ENCODE measurements around the gene USP9X. TPM values are rescaled to one million over a fixed set of nuclear protein-coding genes. Genes with fewer than 3 reads are reported as not detected.
"Not testable (repeated sequence)": the region's sequence is repeated elsewhere in the genome, so short reads cannot be mapped to it uniquely, and the experiment has no call there.

Gene USP9X
- total RNA-seq, 2 experiments from 2014 or later = 38.0 to 58.5 TPM

GRCh38 chrX:41209853-41210252 is 124.6 kb downstream of the USP9X start:
- TF ChIP-seq EZH2phosphoT487 (IDR thresholded peaks at IDR 0.05; ENCODE audit: borderline replicate concordance, low read depth, low read length) = no peak
- no peak for TF ChIP-seq CTCF (conservative IDR thresholded peaks at IDR 0.05; ENCODE audit: low read length)
- ChIA-PET CTCF (ENCODE audit: unreplicated experiment) (no interaction called here), POLR2A (no interaction called here)
- peaks cover 5% of the 10 kb centered on the region; the same call in 1 of the 2 replicates for H3K9me3 ChIP-seq (ENCODE audit: low read length)
- no peak overlapping the region for H3K27ac ChIP-seq (ENCODE audit: low read depth, low read length, poor library complexity, severe bottlenecking)
- intact Hi-C loops (cut with micrococcal nuclease; ENCODE audit: unreplicated experiment) = no loop called here
- DNase-seq (ENCODE audit: low spot score) = no peak
- H3K79me2 ChIP-seq (ENCODE audit: insufficient read depth, low read depth, low read length) = no peaks in the 10 kb centered on the region
- no peak overlapping the region for H3K4me2 ChIP-seq (ENCODE audit: low read length)
- H3K4me3 ChIP-seq (ENCODE audit: low read depth, low read length, poor library complexity, severe bottlenecking) = no peak overlapping the region
- no peaks in the 10 kb centered on the region for H3K4me1 ChIP-seq (ENCODE audit: insufficient read depth, low read length, poor library complexity, severe bottlenecking)
- H4K20me1 ChIP-seq (ENCODE audit: insufficient read depth, low read length) = no peaks in the 10 kb centered on the region
- H3K9me2 ChIP-seq (ENCODE audit: insufficient read depth, low read length) = no peaks in the 10 kb centered on the region
- no peak overlapping the region for H2AFZ ChIP-seq (ENCODE audit: low read length)
- no TSS peak for BruUV-seq (replicated peaks)
- H3K36me3 ChIP-seq (ENCODE audit: insufficient read depth, low read length) = peaks cover 84% of the 10 kb centered on the region

GRCh38 chrX:41224605-41225004 is 139.4 kb downstream of the USP9X start:
- POLR2A ChIA-PET = no interaction called here
- H3K9me2 ChIP-seq (ENCODE audit: insufficient read depth, low read length) = no peaks in the 10 kb centered on the region
- intact Hi-C loops (cut with micrococcal nuclease; ENCODE audit: unreplicated experiment) = no loop called here
- no peak for TF ChIP-seq CTCF (conservative IDR thresholded peaks at IDR 0.05; ENCODE audit: low read length)
- TF ChIP-seq EZH2phosphoT487 (IDR thresholded peaks at IDR 0.05; ENCODE audit: borderline replicate concordance, low read depth, low read length) = no peak
- no peaks in the 10 kb centered on the region for H4K20me1 ChIP-seq (ENCODE audit: insufficient read depth, low read length)
- H3K36me3 ChIP-seq (ENCODE audit: insufficient read depth, low read length) = peaks cover 80% of the 10 kb centered on the region
- DNase-seq (ENCODE audit: low spot score) = no peak
- no peak overlapping the region for H3K27ac ChIP-seq (ENCODE audit: low read depth, low read length, poor library complexity, severe bottlenecking)
- H3K9me3 ChIP-seq (ENCODE audit: low read length) = no peaks in the 10 kb centered on the region
- no peaks in the 10 kb centered on the region for H3K4me1 ChIP-seq (ENCODE audit: insufficient read depth, low read length, poor library complexity, severe bottlenecking)
- no peak overlapping the region for H3K4me3 ChIP-seq (ENCODE audit: low read depth, low read length, poor library complexity, severe bottlenecking)
- H3K79me2 ChIP-seq (ENCODE audit: insufficient read depth, low read depth, low read length) = no peaks in the 10 kb centered on the region
- no peak overlapping the region for H3K4me2 ChIP-seq (ENCODE audit: low read length)
- CTCF ChIA-PET (ENCODE audit: unreplicated experiment) = no interaction called here
- BruUV-seq (replicated peaks) = no TSS peak
- no peak overlapping the region for H2AFZ ChIP-seq (ENCODE audit: low read length)

- CTCF ChIA-PET (ENCODE audit: unreplicated experiment) = no interaction called here
Measured at GRCh38 chrX:41233988-41234387, 148.7 kb downstream of the USP9X start.

GRCh38 chrX:41234471-41234870 is 149.2 kb downstream of the USP9X start:
- DNase-seq (ENCODE audit: low spot score); H3K9me2 ChIP-seq (ENCODE audit: insufficient read depth, low read length); CTCF ChIA-PET (ENCODE audit: unreplicated experiment); intact Hi-C loops (cut with micrococcal nuclease; ENCODE audit: unreplicated experiment); H3K4me1 ChIP-seq (ENCODE audit: insufficient read depth, low read length, poor library complexity, severe bottlenecking); H3K4me3 ChIP-seq (ENCODE audit: low read depth, low read length, poor library complexity, severe bottlenecking); H3K9me3 ChIP-seq (ENCODE audit: low read length); H2AFZ ChIP-seq (ENCODE audit: low read length); H3K4me2 ChIP-seq (ENCODE audit: low read length); H3K79me2 ChIP-seq (ENCODE audit: insufficient read depth, low read depth, low read length); H4K20me1 ChIP-seq (ENCODE audit: insufficient read depth, low read length); BruUV-seq (replicated peaks); H3K27ac ChIP-seq (ENCODE audit: low read depth, low read length, poor library complexity, severe bottlenecking): not testable (repeated sequence)
- POLR2A ChIA-PET = interaction anchor here (0.6 kb wide), 1 partner anchor 139 kb away, joined by 7 read pairs; no protein-coding TSS in a partner anchor
- peaks cover 39% of the 10 kb centered on the region for H3K36me3 ChIP-seq (ENCODE audit: insufficient read depth, low read length)

More at GRCh38 chrX:41233988-41234387, 148.7 kb downstream of the USP9X start:
- H3K4me1 ChIP-seq (ENCODE audit: insufficient read depth, low read length, poor library complexity, severe bottlenecking) = peaks cover 10% of the 10 kb centered on the region
- POLR2A ChIA-PET = interaction anchor here (0.6 kb wide), 1 partner anchor 139 kb away, joined by 7 read pairs; no protein-coding TSS in a partner anchor
- no TSS peak for BruUV-seq (replicated peaks)
- H3K9me2 ChIP-seq (ENCODE audit: insufficient read depth, low read length) = no peaks in the 10 kb centered on the region
- TF ChIP-seq EZH2phosphoT487 (IDR thresholded peaks at IDR 0.05; ENCODE audit: borderline replicate concordance, low read depth, low read length) (no peak), CTCF (conservative IDR thresholded peaks at IDR 0.05; ENCODE audit: low read length) (no peak)
- no peak for DNase-seq (ENCODE audit: low spot score)
- no peak overlapping the region for H3K27ac ChIP-seq (ENCODE audit: low read depth, low read length, poor library complexity, severe bottlenecking)
- no peak overlapping the region for H3K4me2 ChIP-seq (ENCODE audit: low read length)
- no peaks in the 10 kb centered on the region for H3K9me3 ChIP-seq (ENCODE audit: low read length)
- no peak overlapping the region for H3K4me3 ChIP-seq (ENCODE audit: low read depth, low read length, poor library complexity, severe bottlenecking)
- intact Hi-C loops (cut with micrococcal nuclease; ENCODE audit: unreplicated experiment) = no loop called here
- H4K20me1 ChIP-seq (ENCODE audit: insufficient read depth, low read length) = no peaks in the 10 kb centered on the region
- peaks cover 44% of the 10 kb centered on the region for H3K36me3 ChIP-seq (ENCODE audit: insufficient read depth, low read length)
- H2AFZ ChIP-seq (ENCODE audit: low read length) = no peak overlapping the region
- no peaks in the 10 kb centered on the region for H3K79me2 ChIP-seq (ENCODE audit: insufficient read depth, low read depth, low read length)
